ENCODE measurements around the gene ZNF33B.
"Not testable (repeated sequence)": the region's sequence is repeated elsewhere in the genome, so short reads cannot be mapped to it uniquely, and the experiment has no call there.

The ZNF33B gene

DNA sequence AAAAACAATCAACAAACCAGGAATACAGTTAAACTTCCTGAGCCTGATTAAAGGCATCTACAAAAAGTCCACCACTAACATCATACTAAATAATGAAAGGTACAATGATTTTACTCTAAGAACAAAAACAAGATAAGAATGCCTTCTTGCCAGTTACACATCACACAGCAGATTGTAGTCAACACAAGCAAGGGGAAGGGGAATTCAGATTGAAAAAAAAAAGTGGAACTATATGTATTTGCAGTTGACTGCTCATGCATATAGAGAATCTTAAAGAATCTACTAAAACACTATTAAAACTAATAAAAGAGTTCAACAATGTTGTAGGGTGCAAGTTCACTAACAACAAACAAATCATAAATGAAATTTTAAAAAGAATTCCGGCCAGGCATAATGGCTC is 28.5 kb downstream of the ZNF33B start:
- no peak for DNase-seq

DNA sequence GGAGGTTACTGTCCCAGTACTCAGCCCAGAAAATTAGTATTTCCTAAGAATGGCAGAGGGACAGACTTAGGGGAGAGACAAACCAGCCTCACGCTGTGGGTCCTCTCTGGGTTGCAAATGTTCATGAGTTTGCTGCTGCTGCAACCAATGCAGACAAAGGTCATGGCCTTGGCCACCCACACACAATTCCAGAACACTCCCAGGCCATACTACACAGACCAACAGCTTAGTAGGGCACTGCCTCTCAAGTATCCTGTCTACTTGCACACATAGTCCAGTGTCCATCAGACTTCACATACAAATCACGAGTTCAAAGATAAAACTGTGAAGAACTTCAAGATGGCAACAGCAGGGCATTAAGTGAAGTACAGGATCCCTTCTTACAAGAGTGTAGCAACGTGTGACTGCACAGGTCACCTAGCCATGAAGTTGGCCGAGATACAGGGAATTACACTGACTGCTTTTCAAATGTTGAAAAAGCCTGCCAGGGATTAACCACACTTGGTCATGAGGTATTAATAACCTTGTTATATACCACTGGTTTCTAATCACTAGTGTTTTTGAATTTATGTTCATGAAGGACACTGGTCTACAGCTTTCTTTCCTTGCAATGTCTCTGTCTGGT is 40.0 kb downstream of the ZNF33B start:
- DNase-seq, result no peak

DNA sequence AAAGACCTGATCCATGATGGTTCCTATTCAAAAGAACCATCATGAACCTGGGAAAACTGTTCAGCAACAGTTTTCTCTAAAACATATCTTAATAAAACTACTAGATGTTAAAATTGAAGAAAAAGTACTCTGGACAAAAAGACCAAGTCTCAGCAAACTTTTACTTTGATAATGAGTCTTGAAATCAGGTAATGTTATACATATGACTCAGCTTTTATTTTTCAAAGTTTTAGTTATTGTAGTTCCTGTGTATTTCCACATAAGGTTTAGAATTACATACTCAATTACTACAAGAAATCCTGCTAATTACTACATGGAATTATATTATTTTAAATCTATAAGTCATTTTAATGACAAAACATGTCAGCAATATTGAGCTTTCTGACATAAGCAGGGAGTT is 42.2 kb downstream of the ZNF33B start:
- no peak for DNase-seq

DNA sequence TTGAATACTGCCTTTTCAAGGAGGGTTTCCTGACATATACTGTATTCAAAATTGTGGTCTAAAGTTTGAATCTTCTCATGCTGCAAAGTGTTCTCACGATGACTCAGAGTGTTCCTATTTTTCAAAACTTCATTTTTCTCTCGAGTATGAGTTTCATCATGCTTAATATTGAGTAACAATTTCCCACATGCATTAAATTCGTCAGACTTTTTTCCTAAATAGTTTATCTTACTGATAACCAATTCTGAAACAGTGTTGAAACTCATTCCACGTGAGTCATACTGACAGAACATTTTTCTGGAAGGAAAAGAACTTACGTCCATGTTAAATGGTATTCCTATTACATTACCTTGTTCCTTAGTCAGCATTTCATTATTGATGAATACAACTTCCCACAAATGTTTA is 44.1 kb downstream of the ZNF33B start:
- no peak for DNase-seq

DNA sequence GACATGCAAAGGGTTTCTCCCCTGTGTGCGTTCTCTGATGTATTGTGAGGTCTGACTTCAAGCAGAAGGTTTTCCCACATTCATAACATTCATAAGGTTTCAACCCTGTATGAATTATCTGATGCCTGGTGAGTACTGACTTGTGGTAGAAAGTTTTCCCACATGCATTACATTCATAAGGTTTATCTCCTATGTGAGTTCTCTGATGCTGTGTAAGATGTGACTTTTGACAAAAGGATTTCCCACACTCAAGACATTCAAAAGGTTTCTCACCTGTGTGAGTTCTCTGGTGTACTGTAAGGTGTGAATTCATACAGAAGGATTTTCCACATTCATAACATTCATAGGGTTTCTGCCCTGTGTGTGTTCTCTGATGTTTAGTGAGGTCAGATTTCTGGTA is 45.1 kb downstream of the ZNF33B start:
- DNase-seq, result no peak

DNA sequence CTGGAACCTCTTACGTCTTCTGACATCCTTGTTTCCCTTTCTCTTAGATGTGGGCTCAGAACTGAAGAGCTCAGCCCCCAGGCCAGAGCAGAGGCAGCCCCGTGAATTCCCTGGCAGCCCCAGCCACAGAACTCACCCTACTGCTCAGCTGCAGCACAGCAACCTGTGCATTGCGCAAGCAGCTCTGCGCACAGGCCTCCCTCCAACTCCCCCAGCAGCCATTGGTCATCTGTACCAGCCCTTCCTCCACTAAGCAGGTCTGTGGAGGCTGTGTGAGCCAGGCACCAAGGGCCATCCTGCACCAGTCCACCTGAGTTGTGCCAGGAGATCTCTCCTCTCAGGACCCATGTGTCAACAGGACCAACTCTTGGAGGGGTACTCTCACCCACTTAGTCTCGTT is 54.5 kb downstream of the ZNF33B start:
- no peak for DNase-seq

DNA sequence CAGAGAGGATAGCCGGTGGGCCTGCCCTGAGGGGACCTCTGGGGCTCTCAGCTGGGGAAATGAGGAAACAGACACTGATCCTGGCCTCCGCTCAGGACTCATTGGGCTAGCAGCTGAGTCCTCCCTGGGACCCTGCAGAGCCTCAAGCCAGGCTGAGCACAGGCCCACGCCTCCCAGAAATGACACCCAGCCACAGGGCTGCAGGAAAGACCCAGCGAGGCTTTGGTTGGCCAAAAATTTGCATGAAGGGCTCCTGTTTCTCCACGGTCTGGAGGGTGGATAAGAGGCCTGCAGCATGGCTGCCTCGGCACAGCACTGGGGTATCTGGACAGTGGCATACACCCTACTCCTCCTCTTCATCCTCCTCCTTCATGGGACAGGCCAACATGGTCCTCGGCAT is 60.4 kb downstream of the ZNF33B start:
- DNase-seq, result no peak

DNA sequence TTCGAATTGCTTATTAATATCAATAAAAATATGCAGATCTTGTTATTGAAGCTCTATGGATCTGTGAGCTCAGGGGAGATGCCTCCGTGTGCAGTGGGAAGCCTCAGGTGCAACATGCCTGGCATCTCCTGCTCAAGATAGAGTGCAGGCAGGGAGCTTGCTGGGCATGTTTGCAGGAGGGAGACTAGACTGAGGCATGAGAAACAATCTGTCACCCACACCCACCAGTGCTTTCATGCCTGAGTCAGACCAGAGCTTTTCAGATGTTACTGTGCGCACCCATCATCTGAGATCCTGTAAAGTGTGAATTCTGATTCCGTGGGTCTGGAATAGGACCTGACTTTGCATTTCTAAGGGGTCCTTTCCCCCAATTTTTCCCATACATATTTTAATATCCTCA is 62.0 kb downstream of the ZNF33B start:
- DNase-seq, result no peak

DNA sequence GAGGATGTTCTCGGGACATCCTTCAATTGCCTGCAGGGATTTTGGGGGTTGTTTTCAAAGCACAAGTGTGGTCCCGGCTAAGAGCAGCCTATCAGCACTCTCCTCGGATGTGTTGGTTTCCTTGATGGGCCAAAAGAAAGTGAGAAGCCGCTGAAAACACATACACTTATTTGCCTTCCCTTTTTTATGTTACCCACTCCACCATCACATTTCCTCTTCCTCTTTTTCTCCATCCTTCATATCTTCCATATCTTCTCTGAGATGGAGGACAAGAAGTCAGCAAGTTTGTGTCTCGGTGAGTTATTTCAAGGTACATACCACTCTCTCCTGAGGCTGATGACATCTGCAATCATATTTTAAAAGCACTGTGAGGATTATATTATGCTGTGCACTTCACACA is 64.0 kb downstream of the ZNF33B start:
- no peak for DNase-seq

DNA sequence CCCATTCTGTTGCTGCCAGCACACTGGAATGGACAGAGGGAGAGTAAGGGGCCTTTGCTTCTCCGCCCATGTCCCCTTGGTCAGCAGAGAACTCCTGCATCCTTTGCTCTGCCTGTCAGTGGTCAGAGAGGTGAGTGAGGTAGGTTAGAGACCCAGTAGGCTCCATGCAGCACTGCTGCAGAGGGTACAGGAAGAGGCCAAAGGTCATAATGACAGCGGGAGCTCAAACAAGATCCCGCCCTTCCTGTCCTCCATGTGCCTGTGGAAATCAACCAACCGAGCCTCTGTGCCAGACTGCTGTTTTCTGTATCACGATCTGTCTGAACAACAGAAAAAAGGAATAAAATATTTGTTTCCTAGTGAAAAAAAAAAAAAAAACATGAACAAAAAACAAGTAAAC is 81.4 kb downstream of the ZNF33B start:
- no peak for DNase-seq

DNA sequence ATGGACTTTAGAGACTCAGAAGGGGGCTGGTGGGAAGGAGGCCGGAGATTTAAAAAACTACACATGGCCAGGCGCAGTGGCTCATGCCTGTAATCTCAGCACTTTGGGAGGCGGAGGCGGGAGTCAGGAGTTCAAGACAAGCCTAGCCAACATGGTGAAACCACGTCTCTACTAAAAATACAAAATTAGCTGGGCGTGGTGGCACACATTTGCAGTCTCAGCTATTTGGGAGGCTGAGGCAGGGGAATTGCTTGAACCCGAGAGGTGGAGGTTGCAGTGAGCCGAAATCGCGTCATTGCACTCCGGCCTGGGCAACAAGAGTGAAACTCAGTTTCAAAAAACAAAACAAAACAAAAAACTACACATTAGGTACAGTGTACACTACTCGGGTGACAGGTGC is 84.8 kb downstream of the ZNF33B start:
- DNase-seq, result not testable (repeated sequence)

DNA sequence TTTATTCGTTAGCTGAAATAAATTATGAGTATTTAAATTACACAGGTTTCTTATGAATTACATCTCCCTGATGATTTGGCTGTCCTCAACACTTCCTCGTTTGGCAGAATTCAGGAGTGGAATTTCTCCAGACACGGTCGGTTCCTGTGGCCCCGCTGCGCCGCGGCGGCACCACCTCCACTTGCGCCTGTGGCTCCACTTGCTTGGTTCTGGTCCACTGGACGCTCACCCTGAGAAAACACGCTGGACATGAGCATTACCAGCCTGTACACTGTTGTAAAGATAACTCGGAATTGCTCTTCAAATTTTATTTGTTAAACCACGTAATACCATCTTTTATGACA is 85.3 kb downstream of the ZNF33B start:
- no peak for DNase-seq

DNA sequence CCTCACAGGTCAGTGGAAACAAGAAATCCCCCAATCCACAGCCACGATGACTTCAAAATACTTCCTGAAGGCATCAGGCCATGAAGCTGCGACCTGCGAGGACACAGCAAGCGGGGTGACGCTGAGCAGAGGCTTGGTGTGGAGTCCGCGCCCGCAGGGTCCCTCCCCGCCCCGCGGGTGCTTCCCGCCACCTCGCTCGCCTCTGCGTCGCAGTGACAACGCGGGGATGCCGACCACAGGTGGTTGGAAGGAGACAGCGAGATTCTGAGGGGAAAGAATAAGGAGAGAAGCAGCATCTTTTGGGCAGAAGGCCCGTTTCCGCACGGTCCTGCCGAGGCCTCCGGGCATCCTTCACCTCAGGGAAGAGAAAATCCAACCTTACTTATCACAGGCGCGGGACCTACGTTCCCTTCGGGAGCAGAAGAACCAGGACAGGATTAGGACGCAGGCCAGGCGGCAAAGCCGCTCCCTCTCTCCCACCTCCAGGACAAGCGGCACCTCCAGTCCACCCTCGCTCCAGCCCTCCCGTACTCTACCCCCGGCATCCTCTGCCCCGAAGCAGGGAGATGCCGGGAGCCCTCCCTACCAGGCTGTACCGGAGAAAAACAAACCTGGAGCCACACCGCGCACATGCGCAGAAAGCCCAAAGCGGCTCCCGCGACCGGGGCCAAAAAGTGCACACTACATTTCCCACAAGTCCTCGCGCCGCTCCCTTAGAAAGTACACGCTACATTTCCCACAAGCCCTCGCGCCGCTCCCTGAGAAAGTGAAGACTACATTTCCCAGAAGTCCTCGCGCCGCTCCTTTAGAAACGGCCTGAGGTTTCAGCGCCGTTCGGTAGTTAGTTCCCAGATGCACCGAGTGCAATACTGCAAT is 85.9 kb downstream of the ZNF33B start:
- DNase-seq, result peak; percentile 91 to 93

DNA sequence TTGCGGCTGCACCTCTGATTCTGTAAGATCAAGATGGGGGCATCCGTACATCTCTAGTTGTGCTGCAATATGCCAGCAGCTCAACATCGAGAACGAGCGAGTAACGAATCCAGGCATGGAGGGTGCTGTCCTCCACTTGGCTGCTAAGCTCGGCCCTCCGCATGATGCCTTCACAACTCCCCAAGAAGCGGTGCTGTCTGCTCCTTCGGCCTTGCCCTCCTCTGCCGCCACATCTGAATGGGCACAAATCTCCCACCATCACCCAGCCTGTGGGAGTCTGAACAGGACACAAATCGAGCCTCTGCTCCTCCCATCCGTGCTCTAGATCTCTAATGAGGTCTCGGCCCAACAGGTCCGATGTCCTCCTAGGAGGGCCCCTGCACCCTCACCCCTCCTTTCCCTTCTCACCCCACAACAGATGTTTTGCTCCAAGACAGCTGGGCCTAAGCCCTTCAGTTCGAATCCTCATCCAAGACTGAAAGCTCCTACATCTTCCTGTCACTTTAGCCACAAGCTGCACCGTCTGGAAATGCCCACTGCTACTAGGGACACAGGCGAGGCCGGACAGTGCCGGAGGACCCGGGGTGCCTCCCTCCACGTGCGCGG is 86.7 kb downstream of the ZNF33B start:
- no peak for DNase-seq

DNA sequence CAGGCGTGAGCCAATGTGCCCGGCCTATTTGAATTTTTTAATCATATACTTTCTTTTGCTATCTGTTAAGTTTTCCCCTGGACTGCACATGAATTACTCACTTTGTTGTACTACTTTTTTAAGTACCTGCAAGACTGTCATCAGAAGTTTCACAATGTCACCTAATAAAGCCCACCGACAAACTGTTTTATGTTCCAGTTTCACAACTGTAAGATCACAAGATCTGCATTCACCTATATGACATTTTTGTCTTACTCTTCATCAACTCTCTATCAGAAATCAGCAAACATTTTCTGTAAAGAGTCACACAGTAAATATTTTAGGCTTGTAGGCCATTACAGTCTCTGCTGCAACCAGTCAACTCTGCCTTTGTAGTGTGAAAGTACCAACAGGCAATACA is 88.5 kb downstream of the ZNF33B start:
- DNase-seq, result no peak

DNA sequence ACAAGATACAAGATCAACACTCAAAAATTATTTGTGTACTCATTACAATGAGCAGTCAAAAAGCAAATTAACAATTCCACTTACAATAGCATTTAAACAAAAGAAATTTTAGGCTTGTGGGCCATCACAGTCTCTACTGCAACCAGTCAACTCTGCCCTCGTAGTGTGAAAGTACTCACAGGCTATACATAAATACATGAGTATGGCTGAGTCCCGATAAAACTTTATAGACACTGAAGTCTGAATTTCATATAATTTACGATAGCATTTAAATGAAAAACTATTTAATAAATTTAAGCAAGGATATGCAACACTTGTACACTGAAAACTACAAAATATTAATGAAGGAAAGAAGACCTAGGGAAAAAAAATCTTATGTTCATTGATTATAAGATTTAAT is 90.1 kb downstream of the ZNF33B start:
- no peak for DNase-seq

DNA sequence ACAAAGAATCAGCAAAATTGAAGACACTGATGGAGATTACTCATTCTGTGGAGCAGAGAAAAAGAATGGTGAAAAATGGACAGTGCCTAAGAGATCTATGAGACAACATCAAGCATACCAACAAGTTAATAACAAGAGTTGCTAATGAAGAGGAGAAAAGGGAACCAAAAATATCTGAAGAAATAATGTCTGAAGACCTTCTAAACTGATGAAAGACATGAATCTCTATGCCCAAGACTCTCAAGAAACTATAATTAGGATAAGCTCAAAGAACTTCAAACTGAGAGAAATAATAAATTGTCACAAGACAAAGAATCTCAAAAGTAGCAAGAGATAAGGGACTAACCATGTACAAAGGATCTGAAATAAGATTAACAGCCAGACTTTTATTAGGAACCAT is 93.4 kb downstream of the ZNF33B start:
- DNase-seq, result no peak

DNA sequence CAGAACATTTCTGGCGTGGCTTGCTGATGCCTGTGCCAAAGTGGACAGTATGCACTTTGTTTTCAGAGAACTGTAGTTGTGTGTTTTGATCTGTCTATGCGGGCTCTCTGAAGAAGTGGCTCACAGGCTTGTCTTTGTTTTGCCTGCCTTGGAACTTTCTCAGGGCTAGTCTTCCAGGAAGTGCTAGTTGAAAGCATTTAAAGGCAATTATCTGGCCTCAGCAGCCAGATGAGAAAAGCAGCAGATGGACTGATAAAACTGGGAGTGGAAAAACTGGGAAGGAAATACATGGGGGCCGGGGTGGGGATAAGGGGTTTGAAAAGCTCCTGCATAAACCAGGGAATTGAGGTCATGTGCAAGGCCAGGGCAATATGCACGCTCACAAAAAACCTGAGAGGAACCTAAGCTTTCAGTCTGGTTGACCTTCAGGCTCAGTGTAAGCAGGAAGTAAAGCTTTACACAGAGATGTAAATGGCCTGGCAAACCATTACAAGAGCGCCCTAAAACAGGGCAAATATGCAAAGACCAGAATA is 94.5 kb downstream of the ZNF33B start:
- no peak for DNase-seq
